ENCODE data around the gene RELN. TPM values are rescaled to one million over a fixed set of nuclear protein-coding genes. Genes with fewer than 3 reads are reported as not detected.

RELN gene
- total and polyA plus RNA-seq, 9 of the 15 experiments (the other 6 are each of a cell fraction or from before 2014, with no cell fraction given) = 12.9 to 43.2 (median 18.1) TPM

GRCh38 chr7:103683348-103683747 is 306.1 kb downstream of the RELN start:
- H4K20me1 ChIP-seq (replicated peaks; ENCODE audit: control insufficient read depth, insufficient read depth, low read length) = no peaks in the 10 kb centered on the region
- DNase-seq (ENCODE audit: extremely low read depth in 1 of 4, low spot score in 3 of 4) (no peak), ATAC-seq (no peak), FAIRE-seq (no peak)
- no TSS peak for BruUV-seq (replicated peaks)
- H3K4me3 ChIP-seq = no peak overlapping the region
- in situ Hi-C loops (cut with MboI) (no loop called here), intact Hi-C loops (cut with micrococcal nuclease) (no loop called here)
- no peaks in the 10 kb centered on the region; the same call in 2 of the 3 replicates for H3K36me3 ChIP-seq (ENCODE audit: control insufficient read depth, insufficient read depth, low read length)
- ChIA-PET CTCF (ENCODE audit: low intra/inter-chr PET ratio) (no interaction called here), POLR2A (no interaction called here)
- H2AFZ ChIP-seq (ENCODE audit: low read depth, low read length) = no peak overlapping the region
- WGBS (ENCODE audit: insufficient coverage, low coverage, missing lambda C conversion rate) = 72% methylated on average over 2 of the region's 2 CpGs
- no peaks in the 10 kb centered on the region for H3K27me3 ChIP-seq (ENCODE audit: control insufficient read depth in 2 of 2, insufficient read depth in 2 of 2, low read length in 2 of 2)
- H3K4me2 ChIP-seq (ENCODE audit: insufficient read depth, low read length) = no peak overlapping the region
- H3K9me3 ChIP-seq (replicated peaks; ENCODE audit: control insufficient read depth, insufficient read depth, low read depth, low read length) = no peaks in the 10 kb centered on the region
- peaks cover 4 to 13% of the 10 kb centered on the region in 2 experiments; a peak in 4 of 5 replicates for H3K4me1 ChIP-seq (replicated peaks in 1 of 2; ENCODE audit: control insufficient read depth in 2 of 2, insufficient read depth in 2 of 2, low read length in 2 of 2)
- no peaks in the 10 kb centered on the region for H3K79me2 ChIP-seq (ENCODE audit: control insufficient read depth, insufficient read depth, low read length)
- no peak overlapping the region for H3K27ac ChIP-seq (ENCODE audit: extremely low read depth, low read depth, low read length)
- no peak overlapping the region for H3K9ac ChIP-seq (ENCODE audit: insufficient read depth in 1 of 2, low read depth in 2 of 2, low read length in 2 of 2)
- no peaks in the 10 kb centered on the region for H3K9me1 ChIP-seq (ENCODE audit: control insufficient read depth, insufficient read depth, low read length)
- TF ChIP-seq NEUROD1 (IDR thresholded peaks at IDR 0.05; ENCODE audit: borderline replicate concordance, low read depth, low read length, partially characterized antibody) = no peak
- 0 out of 2 replicates have a peak, but pooled peaks have one; percentile 8 for TF ChIP-seq ATF3 (IDR thresholded peaks at IDR 0.05)
- no peak for TF ChIP-seq ATF3 (CRISPR knock-in tag; conservative IDR thresholded peaks at IDR 0.05)
